GM19025 (cell line): ENCODE data around the gene TMEM200A.

Source experiments
- ATAC-seq: cut with Tn5 transposase; IDR thresholded peaks from one replicate; pipeline ENCODE4 v1.9.1; 2021; ENCODE audit warnings: mild to moderate bottlenecking, low read depth, moderate library complexity; ENCODE audit not compliant: unreplicated experiment

The TMEM200A gene

DNA sequence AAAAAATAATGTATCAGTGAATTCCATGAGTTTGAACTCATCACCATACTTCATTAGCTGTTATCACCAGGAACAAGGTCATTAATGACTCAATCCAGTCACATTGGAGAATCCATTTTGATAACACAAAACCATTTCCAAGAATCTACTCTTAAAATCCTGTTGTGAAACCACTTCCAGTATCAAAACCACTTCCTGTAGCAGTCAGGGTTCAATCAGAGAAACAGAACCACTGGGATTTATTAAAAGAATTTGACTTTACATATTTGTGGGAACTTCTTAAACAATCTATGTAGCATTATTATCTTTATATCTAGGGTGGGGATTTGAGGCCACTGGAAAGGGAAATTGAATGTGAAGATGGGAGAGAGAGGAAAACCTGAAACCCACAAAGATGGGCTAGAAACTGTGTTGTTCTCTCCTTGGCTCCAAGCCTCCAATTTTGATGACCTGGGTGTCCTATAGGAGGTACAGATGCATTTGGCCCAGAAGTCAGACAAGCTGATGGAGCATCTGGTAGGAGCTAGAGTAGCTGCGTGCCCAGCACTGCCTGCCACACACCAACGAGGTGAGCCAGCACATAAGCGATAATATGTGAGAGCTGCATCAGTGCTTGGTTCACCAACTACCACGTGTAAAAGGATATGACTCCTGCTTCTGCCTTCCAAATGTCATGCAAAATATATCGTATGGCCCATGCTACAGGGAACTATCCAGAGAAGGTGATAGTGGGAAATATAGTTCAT lies 117.0 kb downstream of the TMEM200A start:
- no peak for ATAC-seq

DNA sequence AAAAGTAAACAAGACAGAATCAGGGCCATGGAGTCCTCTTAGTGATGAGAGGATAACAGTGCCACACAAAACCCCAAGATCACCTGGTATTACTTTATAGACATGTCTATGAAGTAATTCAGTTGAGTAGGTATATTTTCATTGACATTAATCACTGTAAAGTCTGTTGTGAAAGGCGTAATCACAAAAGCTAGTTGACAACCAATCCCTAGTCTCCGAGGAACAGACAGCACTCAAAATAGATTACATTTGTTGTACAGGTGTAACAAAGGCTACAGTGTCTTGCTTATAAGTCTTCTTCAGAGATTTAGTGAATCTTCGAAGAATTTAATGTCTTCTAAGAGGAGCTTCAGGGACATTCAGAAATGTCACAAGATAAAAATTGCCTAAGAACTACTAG lies 120.1 kb downstream of the TMEM200A start:
- no peak for ATAC-seq

- ATAC-seq: no peak
These were observed 120.6 kb downstream of the TMEM200A start for GRCh38 chr6:130486417-130486816.

DNA sequence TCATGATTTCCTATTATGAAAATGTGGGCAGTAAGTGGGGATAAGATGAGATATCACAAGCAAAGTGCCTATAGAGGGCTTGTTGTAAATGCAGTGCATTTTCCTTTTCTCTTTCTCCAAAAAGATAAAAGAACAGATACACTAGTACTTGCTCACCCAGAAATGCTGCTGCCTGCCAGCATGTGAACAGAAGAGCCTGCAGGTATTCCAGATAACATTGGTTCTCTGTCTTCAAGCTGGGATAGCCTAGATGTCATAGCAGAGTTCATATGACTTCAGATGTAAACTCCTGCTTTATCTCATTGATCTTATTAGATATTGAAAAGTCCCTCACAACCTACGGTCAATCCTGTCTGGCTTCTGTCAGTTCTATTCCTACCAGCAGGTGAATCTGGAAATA lies 123.7 kb downstream of the TMEM200A start:
- ATAC-seq: no peak
